ENCODE measurements around the gene EBLN2. TPM values are rescaled to one million over a fixed set of nuclear protein-coding genes. Genes with fewer than 3 reads are reported as not detected.
"Not testable (repeated sequence)": the region's sequence is repeated elsewhere in the genome, so short reads cannot be mapped to it uniquely, and the experiment has no call there.

EBLN2 gene
- polyA plus RNA-seq, 3 donors: 2.5 to 8.1 (median 6.8) TPM

- peak; percentile 24 for DNase-seq
These were observed 5.2 kb upstream of the EBLN2 start for GRCh38 chr3:73056014-73056844.

DNA sequence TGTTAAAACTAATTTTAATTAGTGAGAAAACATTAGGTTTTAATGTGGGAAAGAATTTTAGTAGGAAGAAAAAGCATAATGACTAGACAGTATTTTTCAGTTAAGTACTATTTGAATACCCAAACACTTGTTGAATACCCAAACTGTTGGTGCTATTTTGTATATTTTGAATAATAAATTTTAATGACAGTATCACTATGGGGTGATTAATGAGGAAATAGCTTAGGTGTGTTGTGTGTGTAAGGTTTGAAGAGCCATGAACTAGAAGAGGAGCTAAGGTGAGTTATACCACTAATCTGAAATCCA, 4.7 kb upstream of the EBLN2 start:
- no peak for DNase-seq

DNA sequence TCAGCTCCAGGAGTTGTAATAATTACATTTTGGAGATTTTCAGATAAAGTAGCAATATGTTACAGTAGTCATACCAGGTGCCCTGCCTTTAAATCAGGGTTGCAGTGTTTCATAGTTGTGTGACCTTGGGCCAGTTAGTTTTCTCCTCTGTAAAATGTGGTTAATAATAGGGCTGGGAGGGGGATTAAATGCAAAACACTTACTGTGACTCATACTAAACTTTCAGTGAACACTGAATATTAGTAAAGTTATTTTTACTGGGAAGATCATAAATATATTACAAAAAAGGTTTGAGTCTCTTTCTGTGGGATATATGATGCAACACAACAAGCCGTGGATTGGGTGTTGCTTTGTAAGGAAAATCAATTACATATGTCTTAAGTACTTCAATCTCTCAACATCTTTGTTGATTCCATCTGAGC, 1.1 kb upstream of the EBLN2 start:
- no peak for DNase-seq

DNA sequence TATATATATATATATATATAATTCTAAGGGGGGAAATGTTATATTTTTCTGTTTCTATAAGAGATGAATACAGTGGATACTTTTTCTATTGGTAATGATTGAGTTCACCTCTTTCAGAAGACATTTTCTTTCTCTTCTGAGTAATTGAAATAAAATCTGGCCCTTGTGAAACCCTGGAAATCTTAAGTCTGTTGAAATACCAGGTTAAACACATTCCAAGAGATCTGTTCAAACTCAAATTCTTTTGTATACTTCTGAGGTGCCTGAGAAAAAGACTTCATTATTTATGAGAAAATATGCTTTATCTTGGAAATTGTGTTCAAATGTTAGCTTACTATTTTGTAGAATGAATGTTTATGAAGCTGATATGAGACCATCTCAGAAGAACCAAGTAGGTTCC, 4.8 kb downstream of the EBLN2 start:
- DNase-seq: not testable (repeated sequence)

- no peak for DNase-seq
These were observed 7.0 kb downstream of the EBLN2 start for GRCh38 chr3:73068419-73068818.

DNA sequence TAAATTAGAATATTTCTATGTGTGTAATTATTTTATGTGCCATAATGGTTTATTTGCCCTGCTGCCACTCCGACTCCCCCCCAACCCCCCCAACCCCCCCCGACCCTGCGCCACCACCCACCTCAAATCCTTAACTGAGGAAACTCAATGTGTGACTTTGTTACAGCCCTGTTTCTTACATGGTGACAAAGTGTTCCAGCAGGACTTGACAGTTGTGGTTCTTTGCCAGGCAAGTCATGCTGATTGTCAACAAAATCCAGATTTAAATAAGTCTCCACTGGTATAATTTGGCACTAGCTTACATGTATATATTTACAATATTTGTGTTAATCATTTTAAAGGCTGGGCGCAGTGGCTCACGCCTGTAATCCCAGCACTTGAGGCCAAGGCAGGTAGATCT, 7.7 kb downstream of the EBLN2 start:
- DNase-seq: no peak

DNA sequence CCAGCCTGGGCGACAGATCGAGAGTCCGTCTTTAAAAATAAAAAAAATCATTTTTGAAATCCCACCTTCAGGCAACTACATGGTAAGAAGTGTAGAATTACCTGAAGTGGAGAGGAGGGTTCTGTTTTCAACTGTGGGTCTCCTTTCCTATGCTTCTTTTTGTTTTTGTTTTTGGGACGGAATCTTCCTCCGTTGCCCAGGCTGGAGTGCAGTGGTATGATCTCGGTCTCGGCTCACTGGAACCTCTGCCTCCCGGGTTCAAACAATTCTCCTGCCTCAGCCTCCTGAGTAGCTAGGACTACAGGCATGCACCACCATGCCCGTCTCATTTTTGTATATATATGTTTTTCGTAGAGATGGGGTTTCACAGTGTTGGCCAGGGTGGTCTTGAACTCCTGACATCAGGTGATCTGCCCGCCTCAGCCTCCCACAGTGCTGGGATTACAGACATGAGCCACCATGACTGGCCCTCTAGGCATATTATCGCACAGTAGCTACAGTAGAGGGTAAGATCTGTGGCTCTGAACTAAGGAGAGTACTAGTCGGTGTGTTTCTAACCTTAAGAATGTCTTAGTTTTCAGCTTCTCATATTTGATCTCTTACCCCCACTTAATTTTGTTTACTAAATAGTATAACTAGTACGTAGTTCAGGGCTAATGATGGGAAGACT, 8.5 kb downstream of the EBLN2 start:
- no peak for DNase-seq

GRCh38 chr3:73070675-73071575, 9.5 kb downstream of the EBLN2 start:
- DNase-seq: no peak

GRCh38 chr3:73071952-73072351, 10.5 kb downstream of the EBLN2 start:
- no peak for DNase-seq

- DNase-seq: no peak
These were observed 11.2 kb downstream of the EBLN2 start for GRCh38 chr3:73072634-73073033.

DNA sequence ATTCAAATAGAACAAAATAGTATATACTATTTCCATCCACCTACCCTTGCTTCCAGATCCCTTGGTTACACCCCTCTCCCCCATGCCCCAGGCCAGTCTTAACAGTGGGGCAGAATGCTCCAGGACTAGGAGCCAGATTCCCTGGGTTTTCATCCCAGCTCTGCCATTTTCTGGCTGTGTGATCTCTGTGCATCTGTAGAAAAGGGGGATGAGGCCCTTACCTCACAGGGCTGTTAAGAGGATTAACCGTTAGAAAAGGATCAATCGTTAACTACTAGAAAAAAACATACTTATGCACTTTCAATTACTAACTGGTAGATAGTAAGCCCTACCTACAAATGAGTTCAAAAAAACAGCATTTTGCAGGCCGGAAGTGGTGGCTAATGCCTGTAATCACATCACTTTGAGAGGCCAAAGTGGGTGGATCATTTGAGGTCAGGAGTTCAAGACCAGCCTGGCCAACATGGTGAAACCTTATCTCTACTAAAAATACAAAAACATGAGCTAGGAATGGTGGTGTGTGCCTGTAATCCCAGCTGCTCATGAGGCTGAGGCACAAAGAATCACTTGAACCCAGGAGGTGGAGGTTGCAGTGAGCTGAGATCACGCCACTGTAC, 11.7 kb downstream of the EBLN2 start:
- no peak for DNase-seq

- no peak for DNase-seq
These were observed 13.3 kb downstream of the EBLN2 start for GRCh38 chr3:73074781-73075180.

- no peak for DNase-seq
These were observed 18.9 kb downstream of the EBLN2 start for GRCh38 chr3:73080216-73080966.

DNA sequence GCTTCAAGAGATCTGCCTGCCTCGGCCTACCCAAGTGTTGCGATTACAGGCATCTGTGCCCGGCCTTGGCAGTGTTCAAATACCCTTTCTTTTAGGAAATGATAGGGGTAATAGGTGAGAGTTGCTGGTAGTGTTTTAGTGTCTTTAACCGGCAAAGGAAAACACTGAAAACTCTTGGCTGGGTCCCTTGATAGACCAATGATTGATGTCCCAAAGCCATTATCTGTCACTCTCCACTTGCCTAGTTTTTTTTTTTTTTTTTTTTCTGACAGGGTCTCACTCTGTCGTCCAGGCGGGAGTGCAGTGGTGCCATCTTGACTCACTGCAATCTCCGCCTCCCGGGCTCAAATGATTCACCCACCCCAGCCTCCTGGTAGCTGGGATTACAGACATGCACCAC, 19.7 kb downstream of the EBLN2 start:
- no peak for DNase-seq

- no peak for DNase-seq
These were observed 22.7 kb downstream of the EBLN2 start for GRCh38 chr3:73084170-73084569.

GRCh38 chr3:73086071-73086494, 24.6 kb downstream of the EBLN2 start:
- DNase-seq: peak; percentile 28

GRCh38 chr3:73094129-73094528, 32.7 kb downstream of the EBLN2 start:
- no peak for DNase-seq

DNA sequence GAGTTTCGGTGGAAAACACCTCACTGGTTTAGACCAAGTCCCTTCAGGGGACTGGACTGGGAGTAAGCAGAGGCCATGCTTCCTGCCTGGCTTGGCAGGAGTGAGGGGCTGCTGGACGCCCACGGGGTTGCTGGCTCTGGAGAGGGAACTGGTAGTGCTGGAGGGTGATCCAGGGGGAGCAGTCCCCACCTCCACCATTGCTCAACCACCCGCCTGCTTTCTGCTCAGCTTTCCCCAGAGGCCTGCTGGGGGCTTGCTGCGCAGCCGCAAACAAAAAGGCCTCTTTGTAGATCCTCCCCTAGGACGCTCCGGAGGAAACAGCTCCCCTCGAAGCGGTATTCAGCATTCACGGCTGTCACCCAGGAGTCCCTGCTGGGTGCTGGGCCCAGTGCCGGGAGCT, 33.5 kb downstream of the EBLN2 start:
- DNase-seq: no peak

DNA sequence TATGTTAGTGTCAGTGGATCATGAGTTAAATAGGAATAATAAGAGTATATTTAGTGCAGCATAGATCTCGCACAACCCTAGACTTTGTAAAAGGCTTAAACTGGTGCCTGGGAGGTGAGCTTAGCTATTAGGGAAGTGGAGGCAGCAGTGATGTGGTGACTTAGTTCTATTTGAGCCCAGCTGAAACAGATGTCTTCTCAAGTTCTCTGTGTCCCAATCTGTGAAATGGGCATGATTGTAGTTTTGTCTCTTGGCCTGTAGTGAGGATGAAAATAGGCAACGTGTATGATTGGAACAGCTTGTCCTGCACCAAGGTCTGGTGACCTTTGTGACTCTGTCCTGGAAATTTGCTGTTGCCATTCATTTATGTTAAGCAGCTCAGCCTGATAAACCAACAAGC, 34.7 kb downstream of the EBLN2 start:
- no peak for DNase-seq

GRCh38 chr3:73098026-73098425, 36.6 kb downstream of the EBLN2 start:
- DNase-seq: no peak

DNA sequence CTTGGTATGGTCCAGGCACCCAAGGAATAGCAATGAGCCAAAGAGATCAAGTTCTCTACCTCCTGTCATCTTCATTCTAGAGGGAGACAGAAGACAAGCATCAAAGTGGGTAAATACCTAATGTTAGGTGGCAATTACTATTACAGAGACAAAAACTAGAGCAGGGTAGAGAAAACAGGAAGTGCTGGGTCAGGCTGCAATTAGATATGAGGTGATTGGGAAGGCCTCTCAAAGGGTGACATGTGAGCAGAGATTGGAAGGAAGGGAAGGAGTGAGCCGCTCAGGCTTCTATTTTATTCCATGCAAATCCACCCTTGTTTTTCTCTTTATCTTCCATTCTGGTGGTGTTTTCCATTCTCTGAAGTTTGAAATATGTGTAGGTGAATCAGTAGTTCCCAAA, 37.4 kb downstream of the EBLN2 start:
- DNase-seq: no peak
